Measurements from ENCODE around the gene RFK.

The RFK gene

GRCh38 chr9:76336027-76336426 lies 58.2 kb downstream of the RFK start:
- no peak for DNase-seq (ENCODE audit: extremely low read depth in 1 of 2, low read depth in 1 of 2)
